Epithelial cell of esophagus (primary cell): ENCODE results near the gene DAAM2.

Experiments used
- DNase-seq: peaks from one replicate; pipeline ENCODE4 v3.0.0; 2010; ENCODE audit warnings: low read depth
- H3K4me3 ChIP-seq: 2 replicates; pipeline ENCODE4 v1.5.1; 2011; ENCODE audit warnings: mild to moderate bottlenecking, low read length, control low read depth
- CTCF ChIP-seq: IDR thresholded peaks from 2 replicates; pipeline ENCODE4 v1.5.1; 2011; ENCODE audit warnings: low read depth, mild to moderate bottlenecking, low read length, control low read depth, inconsistent platforms; ENCODE audit not compliant: insufficient read depth; ENCODE audit errors: missing control alignments

Gene DAAM2

GRCh38 chr6:39903656-39904055 lies 111.5 kb downstream of the DAAM2 start:
- no peak overlapping the region for H3K4me3 ChIP-seq
- no peak for DNase-seq

GRCh38 chr6:39904946-39905639 lies 112.9 kb downstream of the DAAM2 start:
- H3K4me3 ChIP-seq = no peak overlapping the region
- TF ChIP-seq CTCF = no peak
- DNase-seq = no peak

More at GRCh38 chr6:39903656-39904055, 111.5 kb downstream of the DAAM2 start:
- no peak for TF ChIP-seq CTCF

- no peak overlapping the region for H3K4me3 ChIP-seq
- DNase-seq = no peak
- no peak for TF ChIP-seq CTCF
These were observed 113.4 kb downstream of the DAAM2 start for GRCh38 chr6:39905640-39905975.

DNA sequence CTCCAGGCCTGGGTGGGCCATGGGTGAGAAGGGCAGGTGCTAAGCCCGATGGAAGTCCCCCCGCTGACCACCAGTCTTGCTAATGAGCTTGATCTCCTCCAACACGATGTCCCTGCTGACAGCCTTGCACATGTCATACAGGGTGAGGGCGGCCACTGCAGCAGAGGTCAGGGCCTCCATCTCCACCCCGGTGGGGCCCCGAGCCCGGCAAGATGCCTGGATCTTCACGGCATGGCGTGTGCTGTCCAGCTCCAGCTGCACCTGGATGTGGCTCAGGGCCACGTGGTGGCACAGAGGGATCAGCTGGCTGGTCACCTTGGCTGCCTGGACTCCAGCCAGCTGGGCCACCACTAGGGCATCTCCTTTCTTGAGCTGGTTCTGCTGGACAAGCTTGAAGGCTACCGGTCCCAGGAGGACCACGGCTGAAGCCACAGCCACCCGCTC lies 114.2 kb downstream of the DAAM2 start:
- TF ChIP-seq CTCF = no peak
- DNase-seq = no peak
- no peak overlapping the region for H3K4me3 ChIP-seq

DNA sequence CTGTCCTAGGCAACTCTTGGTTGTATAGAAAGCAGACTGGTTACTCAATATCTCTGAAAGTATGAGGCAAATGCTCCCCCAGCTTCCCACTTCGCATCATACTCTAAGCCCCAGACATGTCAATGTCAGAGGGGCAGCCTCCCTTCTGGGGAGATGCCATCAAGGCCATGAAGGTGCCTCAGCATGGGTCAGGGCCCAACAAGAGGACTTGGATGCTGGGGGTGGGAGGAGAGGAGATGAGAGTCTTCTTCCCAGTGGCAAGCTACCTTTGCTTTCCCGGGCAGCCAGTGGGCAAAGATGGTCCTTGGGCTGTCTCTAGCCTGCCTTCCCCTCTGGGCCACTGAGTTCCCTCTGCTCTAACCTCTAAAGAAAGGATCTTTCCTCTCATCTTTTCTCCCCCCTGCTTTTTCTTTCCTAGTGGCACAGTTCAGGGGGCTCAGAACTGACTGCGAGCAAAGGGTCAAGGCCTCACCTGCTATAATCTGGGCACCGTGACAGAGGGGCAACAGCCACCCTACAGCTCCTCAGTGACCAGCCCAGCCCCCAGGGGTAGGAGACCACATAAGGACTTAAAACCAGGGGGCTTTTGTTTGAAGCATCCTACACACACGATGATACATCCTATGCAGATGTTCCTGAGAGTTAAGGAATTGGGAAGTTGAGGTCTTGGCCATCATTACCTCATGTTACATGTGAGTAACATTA lies 115.8 kb downstream of the DAAM2 start:
- DNase-seq = no peak
- TF ChIP-seq CTCF = no peak
- no peak overlapping the region for H3K4me3 ChIP-seq

- DNase-seq = no peak
- no peak for TF ChIP-seq CTCF
- H3K4me3 ChIP-seq = no peak overlapping the region
These were observed 116.8 kb downstream of the DAAM2 start for GRCh38 chr6:39908838-39909583.
